G401.6 (cell line): Measurements from ENCODE around the gene H1-8.
"Not testable (repeated sequence)": the region's sequence is repeated elsewhere in the genome, so short reads cannot be mapped to it uniquely, and the experiment has no call there.

Experiments used
- FAIRE-seq: peaks from 2 replicates; lab custom pipeline; 2012; peaks lifted over from hg19 to GRCh38; lab: Jason Lieb, UNC

The H1-8 gene

DNA sequence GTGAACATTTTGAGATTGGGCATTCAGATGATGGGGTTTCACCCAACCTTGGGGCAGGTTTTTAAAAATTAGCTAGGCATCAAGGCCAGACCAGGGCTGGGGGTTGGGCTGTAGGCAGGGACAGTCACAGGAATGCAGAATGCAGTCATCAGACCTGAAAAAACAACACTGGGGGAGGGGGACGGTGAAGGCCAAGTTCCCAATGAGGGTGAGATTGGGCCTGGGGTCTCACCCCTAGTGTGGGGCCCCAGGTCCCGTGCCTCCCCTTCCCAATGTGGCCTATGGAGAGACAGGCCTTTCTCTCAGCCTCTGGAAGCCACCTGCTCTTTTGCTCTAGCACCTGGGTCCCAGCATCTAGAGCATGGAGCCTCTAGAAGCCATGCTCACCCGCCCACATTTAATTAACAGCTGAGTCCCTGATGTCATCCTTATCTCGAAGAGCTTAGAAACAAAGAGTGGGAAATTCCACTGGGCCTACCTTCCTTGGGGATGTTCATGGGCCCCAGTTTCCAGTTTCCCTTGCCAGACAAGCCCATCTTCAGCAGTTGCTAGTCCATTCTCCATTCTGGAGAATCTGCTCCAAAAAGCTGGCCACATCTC is 8.4 kb upstream of the H1-8 start:
- FAIRE-seq = no peak

DNA sequence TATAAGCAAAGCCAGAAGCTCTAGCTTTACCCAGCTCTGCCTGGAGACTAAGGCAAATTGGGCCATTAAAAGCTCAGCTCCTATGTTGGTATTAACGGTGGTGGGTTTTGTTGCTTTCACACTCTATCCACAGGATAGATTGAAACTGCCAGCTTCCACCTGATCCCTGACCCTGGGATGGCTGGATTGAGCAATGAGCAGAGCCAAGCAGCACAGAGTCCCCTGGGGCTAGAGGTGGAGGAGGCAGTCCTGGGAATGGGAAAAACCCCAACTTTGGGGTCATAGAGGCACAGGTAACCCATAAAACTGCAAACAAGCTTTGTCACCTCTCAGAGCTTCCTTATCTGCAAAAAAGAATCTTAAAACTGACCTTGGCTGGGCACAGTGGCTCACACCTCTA is 7.9 kb upstream of the H1-8 start:
- FAIRE-seq = no peak

DNA sequence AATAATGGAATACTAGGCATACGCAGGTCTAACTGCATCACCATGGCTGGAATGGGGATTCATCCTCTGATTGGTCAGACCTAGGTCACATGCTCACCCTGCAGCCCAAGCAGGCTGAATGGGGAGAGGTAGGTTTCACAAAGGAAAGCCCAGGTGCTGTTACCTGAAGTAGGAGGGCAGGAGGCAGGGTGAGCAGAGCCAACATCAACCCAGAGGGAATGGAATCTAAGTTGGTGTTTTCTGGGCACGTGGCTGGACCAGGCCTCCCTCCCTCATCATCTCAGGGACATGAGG is 6.7 kb upstream of the H1-8 start:
- no peak for FAIRE-seq

DNA sequence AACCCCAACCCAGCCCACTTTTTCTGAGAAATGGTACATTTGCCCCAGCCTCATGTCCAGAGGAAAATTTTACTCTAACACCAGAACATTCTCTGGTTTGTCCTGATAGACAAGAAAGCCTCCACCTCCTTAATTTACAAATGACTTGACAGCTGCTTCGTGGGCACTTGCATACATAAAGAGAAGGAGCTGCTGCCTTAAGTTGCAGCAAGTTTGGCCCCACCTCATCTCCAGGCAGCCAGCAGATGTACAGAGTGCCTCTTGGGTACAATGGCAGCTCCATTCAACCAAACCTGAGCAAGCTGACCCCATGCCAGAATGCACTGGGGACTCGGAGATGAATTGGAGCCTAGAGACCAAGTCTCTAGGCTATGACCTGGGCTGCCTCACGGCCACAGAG is 6.2 kb upstream of the H1-8 start:
- FAIRE-seq = no peak

DNA sequence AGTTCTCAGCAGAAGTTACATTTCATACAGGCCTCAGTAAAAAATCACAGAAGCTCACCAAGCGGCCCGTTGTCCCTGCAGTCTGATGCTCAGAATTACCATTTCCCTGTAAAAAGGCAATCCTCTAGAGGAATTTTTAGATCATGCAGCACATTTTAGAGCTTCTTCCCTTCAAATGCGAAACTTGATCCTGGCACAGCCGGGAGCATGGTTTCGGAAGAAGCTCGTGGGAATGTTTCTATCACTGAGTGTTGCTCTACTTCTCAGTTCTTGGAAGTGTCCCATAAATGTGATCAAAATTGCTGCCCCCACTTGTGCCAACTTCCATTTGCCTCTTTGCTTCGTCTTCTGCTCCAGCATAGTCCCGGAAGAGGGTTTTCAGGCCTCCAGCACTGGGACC is 3.8 kb upstream of the H1-8 start:
- FAIRE-seq = no peak

DNA sequence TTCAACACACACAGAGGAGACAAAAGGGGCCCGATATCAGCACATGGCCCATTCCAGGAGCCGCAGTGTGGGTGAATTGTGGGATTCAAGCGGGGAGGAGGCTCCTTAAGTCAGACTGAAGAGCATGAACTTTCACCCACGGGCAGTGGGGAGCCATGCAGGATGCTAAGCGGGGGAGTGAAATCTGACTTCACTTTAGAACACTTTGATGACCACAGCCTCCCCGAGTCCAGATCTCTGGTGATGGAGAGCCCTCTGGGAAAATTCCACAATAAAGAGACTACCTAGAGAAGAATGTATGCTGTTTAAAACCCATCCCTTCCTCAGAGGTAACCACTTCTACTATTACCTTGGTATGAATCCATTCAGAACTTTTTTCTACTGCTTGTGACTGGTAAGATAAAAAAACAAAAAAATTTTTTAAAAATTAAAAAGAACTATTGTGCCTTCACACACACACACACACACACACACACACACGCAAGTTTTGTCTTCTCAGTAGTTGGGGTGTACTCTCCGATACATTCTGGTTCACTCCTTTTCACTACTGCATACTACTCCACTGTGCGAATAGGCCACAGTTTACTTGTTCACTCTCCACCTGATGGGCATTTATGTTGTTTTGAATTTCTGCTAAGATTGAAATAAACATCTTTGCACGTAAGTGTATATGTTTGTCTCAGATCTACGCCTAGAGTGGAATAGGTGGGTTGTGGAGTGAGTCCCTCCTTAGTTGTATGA is 2.0 kb upstream of the H1-8 start:
- FAIRE-seq = no peak

DNA sequence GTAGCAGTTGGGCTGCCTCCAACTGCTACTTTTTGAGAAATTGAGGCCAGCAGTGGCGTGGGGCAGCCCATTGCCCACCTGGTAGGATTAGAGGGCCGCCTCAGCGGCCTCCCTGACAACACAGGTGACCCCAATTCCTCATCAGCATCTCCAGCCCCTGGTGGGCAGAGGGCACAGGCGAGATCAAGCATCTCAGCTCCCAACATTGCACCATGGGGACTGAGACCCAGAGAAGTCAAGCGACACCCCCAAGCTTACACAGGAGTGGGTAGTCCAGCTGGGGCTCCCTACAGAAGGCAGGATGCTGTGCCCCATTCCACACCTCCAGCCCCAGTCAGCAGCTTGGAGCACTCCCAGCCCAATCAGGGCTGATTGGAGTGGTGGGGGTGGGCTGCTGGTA is 228 bp upstream of the H1-8 start:
- no peak for FAIRE-seq

DNA sequence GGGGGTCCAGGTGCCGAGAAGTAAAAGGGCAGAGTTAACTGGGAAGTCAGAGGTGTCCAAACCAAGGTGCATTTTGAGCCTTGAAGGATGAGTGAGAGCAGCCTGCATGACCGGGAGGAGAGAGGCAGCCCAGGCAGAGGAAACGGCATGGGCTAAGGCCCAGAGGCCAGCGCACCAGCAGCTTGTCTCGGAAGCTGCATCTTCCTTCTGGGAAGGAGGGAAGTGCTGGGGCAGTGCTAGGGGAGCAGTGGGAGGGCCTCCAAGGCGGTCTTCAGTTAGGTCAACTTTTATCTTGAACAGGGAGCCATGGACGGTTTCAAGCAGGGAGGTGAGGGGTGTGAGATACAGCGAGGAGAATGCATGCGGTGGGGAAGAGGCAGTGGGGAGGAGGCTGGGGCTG is 1.0 kb downstream of the H1-8 start:
- FAIRE-seq = no peak

DNA sequence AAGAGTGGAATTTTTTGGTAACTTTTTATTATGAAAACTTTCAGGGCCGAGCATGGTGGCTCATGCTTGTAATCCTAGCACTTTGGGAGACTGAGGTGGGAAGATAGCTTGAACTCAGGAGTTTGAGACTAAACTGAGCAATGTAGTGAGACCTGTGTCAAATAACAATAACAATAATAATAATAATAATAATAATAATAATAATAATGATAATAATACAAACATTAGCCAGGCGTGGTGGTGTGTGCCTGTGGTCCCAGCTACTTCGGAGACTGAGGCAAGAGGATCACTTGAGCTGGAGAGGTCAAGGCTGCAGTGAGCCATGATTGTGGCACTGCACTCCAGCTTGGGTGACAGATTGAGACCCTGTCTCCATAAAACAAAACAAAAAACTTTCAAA is 3.0 kb downstream of the H1-8 start:
- FAIRE-seq = not testable (repeated sequence)

DNA sequence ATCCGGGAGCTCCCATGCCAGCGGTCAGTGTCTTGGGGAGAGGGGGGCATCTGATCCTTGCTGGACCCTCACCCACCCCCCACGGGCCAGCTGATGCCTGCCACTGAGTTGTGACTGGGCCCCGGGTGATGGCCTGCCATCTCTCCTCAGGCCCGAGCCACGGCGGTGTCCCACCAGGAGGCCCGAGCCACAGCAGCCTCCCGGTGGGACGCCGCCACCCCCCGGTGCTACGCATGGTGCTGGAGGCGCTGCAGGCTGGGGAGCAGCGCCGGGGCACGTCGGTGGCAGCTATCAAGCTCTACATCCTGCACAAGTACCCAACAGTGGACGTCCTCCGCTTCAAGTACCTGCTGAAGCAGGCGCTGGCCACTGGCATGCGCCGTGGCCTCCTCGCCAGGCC is 4.3 kb downstream of the H1-8 start:
- FAIRE-seq = no peak

DNA sequence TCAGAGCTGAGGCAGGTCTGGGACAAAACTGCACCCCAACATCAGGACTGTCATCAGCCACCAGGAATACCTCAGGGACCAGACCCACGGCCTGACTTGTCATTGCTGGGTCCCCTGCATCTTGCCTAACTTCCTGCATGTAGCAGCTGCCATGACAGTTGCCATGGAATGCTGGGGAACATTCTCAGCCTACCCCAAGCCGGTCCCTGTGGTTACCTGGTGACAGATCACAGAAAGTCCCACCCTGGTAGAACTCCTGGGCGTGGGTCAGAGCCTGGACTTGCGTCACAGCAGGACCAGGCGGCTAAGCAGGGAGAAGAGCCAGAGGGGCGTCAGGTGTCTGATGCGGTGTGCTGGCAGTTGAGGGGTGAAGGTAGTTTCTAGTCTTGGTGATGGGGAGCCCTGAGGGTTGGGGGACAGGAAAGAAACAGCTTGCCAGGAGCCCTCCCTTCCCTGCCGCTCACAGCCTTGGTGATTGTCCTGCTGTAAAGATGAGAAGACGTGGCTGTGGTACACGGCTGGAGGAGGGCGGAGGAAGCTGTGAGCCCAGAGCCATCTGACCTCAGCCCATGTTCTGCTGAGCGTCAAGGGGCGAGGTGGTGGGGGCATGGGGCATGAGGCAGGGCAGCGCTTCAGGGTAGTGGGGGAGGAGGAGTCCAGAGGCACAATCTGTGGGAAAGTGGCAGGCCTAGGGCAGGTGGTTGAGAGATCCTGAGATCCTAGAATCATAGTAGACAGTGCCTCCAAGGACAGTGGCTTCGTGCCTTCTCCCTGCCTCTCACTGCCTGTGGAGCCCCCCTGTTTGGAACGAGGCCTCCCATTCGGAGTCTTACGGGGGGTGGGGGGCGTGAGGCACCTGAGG is 5.4 kb downstream of the H1-8 start:
- no peak for FAIRE-seq

DNA sequence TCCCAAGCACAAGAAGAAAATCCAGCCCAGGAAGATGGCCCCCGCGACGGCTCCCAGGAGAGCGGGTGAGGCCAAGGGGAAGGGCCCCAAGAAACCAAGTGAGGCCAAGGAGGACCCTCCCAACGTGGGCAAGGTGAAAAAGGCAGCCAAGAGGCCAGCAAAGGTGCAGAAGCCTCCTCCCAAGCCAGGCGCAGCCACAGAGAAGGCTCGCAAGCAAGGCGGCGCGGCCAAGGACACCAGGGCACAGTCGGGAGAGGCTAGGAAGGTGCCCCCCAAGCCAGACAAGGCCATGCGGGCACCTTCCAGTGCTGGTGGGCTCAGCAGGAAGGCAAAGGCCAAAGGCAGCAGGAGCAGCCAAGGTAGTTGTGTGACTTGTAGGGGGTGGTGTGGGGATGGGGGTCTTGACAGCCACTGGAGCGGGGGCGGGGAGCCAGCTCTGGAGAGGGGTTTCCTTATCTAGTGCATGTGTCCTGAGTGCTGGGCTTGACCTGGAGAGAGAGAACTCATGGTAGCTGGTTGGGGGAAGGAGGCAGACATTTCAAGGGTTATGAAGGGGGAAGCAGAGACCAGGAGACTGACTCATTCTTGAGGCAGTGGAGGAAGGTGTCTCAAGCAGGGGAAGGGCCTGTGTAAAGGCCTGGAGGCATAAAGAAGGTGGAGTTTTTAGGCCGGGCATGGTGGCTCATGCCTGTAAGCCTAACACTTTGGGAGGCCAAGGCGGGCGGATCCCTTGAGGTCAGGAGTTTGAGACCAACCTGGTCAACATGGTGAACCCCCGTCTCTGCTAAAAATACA is 6.2 kb downstream of the H1-8 start:
- no peak for FAIRE-seq

DNA sequence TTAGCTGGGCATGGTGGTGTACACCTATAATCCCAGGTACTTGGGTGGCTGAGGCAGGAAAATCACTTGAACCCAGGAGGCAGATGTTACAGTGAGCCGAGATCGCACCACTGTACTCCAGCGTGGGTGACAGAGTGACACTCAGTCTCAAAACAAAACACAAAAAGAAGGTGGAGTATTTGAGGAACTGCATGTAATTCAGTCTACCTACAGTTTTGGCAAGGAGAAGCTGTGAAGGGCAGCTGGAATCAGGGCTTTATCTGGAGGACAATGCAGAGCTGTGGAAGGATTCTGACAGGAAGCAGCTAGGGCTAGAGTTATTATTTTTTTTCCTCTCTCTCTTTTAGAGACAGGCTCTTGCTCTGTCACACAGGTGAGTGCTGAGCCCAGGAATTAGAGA is 6.8 kb downstream of the H1-8 start:
- no peak for FAIRE-seq

DNA sequence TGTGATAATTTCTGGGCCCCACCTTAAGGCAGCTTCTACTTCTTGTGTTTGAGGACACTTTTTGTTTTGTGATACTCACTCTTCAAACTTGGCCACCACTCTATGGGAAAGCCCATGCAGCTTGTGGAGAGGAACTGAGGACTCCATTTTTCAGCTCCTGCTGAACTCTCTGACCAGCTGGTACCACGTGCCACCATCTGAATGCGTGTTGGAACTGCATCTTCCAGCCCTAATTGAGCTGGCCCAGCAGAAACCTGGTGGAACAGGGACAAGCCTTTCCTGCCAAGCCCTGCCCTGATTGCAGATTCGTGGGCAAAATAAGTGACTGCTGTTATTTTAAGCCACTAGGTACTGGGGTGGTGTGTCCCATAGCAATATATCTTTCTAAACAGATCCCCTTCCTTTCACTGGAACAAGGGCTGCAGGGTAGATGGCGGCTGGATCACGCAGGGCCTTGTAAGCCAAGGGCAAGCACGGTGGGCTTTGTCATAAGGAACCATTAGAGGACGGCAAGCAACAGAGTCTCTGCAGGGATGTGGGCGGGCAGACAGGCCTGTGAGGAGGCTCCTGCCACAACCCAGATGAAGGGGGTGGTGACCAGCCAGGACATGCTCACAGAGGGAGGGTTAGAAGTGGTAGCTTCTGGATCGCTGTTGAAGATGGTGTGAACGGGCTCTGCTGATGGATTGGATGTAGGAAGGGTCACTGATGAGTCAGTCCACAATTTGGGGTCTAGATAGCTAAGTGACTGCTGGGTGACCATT is 9.5 kb downstream of the H1-8 start:
- no peak for FAIRE-seq

DNA sequence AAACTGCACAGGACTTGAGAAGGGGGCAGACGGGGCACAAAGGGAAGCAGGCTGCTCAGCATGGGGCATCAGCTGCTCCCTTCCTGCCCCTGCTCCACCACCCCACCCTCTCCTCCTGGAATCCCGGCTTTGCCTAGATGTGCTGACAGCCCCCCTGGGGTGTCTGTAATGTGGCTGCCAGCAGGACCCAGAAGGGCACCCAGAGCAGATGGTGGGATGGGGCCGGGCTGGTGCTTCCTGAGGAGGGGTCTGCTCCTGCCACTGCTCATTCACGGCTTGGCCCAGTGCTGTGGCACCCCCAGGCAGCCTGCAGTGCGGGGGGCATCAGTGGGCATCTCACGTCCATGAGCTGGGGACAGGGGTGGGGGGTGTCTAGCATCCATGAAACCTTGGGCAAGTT is 10.2 kb downstream of the H1-8 start:
- no peak for FAIRE-seq

DNA sequence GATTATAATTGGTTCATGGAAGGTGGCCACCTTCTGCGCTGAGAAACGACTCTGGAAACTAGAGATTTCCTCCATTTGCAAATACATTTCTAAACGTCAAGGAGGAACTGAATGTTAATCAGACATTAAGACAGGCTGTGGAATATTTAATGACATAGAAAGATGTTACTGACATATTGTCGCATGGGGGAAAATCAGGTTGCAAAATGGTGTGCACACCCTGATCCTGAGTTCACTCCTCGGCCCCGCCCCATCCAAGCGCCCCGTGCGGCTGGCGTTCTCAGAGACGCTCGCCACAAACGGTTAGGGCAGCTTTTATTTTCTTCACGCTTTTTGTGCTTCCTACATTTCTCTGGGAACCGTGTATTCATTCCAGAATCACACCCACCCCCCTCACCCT is 10.7 kb downstream of the H1-8 start:
- no peak for FAIRE-seq

DNA sequence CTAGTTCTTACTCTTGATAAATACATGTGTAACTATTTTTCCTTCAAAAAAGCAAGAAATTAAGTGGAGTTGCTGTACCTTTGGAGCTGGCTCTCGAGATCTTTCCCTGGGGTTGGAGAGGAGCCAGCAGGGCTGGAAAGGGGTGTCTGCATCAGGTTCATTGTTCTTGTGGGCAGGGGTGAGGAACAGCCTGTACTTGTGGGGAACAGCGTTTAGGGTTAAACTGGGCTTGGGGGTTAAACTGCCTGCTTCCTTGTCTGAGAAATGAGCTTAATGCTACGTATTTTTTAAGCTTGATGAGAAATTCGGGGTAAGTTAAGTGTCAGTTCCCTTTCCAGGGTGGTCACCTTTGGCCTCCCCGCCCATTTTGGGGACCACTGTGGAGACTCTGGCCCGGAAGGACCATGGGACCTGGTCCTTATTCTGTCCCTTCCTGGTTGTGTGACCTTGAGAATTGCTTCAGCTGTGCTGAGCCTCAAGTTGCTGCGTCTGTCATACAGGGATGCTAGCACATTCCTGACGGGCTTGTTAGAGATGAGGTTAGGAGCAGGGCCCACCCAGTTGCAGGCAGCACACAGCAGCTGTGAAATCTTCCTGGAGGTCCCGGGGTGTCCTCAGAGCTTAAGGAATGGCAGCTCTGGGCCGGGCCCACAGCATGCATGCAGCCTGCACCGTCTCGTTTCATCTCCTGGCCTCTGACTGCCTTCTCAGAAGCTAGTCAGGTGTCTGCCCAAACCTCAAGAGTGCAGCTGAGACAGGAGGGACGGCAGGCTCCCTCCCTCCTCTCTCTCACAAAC is 11.6 kb downstream of the H1-8 start:
- no peak for FAIRE-seq

DNA sequence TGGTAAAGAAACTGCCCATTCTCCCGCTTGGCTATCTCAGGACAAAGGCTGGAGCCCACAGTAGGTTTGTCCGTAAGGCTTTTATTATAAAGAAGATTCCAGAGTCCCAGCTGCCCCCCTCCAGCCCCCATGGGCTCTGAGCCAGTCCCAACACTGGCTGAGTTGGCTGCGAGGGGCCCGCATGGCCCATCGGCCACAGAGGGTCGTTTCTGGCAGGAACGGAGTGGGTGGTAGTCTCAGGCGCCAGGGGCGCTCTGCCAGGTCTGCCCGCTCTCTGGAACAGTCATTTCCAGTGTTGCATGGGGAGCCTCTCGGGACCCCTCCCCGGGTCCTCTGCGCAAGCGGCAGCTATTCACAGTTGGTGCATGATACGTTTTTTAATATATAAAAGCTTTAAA is 12.2 kb downstream of the H1-8 start:
- FAIRE-seq = no peak

DNA sequence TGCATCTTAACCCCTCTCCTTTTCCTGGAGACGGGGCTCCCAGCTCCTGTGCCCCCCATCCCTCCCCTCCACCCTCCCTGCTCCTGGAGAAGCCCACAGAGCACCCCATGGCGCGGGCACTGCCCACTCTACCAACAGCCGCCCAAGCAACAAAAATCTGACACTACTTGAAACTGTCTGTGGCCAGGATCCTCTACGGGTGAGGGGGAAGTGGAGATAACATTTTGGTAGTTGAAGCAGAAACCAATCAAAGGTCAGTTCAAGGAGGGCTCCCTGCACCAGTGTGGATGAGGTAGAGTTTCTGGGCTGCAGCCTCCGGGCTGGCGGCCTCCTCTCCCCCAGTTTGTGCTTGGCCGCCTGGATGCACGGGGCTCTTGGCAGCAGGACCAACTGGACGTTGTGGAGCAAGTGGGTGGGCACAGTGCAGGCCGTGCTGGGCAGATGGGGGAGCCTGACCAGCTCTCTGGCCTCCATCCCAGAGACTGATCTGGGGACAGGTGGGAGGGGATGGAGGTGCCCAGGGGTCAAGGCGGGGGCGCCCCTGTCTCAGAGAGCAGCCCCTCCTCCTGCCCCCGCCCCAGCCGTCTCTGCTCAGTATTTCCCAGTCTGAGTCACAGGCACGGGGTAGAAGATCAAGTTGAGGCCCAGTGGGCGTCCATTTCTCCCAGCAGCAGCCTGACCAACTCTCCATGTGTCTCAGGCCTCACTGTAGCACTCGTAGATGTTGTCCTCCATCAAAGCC is 12.8 kb downstream of the H1-8 start:
- no peak for FAIRE-seq

DNA sequence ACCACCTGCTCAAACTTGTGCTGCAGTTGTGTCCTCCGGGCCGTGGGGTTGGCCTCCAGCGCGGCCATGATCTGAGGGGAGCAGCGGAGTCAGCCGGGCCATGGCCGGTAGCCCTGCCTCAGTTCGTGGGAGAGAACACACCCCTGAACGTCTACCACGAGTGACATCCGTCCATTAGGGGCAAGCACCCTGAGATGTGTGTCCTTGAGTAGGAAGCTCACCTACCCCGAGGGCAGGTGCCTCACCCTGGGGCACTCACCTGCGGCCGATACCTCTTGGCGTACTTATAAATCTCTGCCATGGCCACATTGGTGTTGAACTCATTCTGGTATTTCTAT is 13.4 kb downstream of the H1-8 start:
- no peak for FAIRE-seq
